HUES48 (cell line): ENCODE measurements around the gene L2HGDH.
"Not testable (repeated sequence)": the region's sequence is repeated elsewhere in the genome, so short reads cannot be mapped to it uniquely, and the experiment has no call there.

Experiments used
- H3K27ac ChIP-seq: one replicate; pipeline ENCODE4 v1.7.0; 2013; ENCODE audit warnings: low read depth, low read length, inconsistent platforms
- H3K27me3 ChIP-seq: 2 replicates; pipeline ENCODE4 v1.6.1; 2013; ENCODE audit warnings: mild to moderate bottlenecking, low read length; ENCODE audit not compliant: control insufficient read depth, insufficient read depth
- H3K36me3 ChIP-seq: 2 replicates; pipeline ENCODE4 v1.6.1; 2013; ENCODE audit warnings: low read length; ENCODE audit not compliant: control insufficient read depth, insufficient read depth
- H3K4me1 ChIP-seq: 2 replicates; pipeline ENCODE4 v1.6.1; 2013; ENCODE audit warnings: mild to moderate bottlenecking, low read length; ENCODE audit not compliant: control insufficient read depth, insufficient read depth
- H3K4me3 ChIP-seq: 2 replicates; pipeline ENCODE4 v1.5.1; 2013; ENCODE audit warnings: mild to moderate bottlenecking, low read depth, low read length
- H3K9ac ChIP-seq: 2 replicates; pipeline ENCODE4 v1.6.1; 2013; ENCODE audit warnings: mild to moderate bottlenecking, low read depth, low read length, moderate library complexity
- H3K9me3 ChIP-seq: 2 replicates; pipeline ENCODE4 v1.6.1; 2013; ENCODE audit warnings: low read length; ENCODE audit not compliant: control insufficient read depth, insufficient read depth

L2HGDH gene

GRCh38 chr14:50311972-50312733 is at the start of gene L2HGDH, which contains the start of gene DMAC2L:
Gene L2HGDH (minus strand): TSS chr14:50312229. CDS start chr14:50312150, 79 bp downstream.
Gene DMAC2L (plus strand): TSS chr14:50312324. CDS start chr14:50321488, 9,164 bp downstream.
- H3K36me3 ChIP-seq, result no peaks in the 10 kb centered on the region
- peak within 1 kb of the TSS; percentile 85 for H3K4me3 ChIP-seq
- no peaks in the 10 kb centered on the region for H3K27me3 ChIP-seq
- H3K4me1 ChIP-seq, result peaks cover 7% of the 10 kb centered on the region
- peak within 1 kb of the TSS; percentile 91 for H3K9ac ChIP-seq
- H3K27ac ChIP-seq, result peak within 1 kb of the TSS; percentile 95
- H3K9me3 ChIP-seq, result 0 out of 2 replicates have a peak, but pooled peaks cover 7% of the 10 kb centered on the region

GRCh38 chr14:50360851-50361250 is 48.8 kb upstream of the L2HGDH start:
- Histone ChIP-seq H3K36me3 (no peaks in the 10 kb centered on the region), H3K27ac (no peak overlapping the region), H3K27me3 (no peaks in the 10 kb centered on the region), H3K9ac (no peak overlapping the region), H3K4me3 (no peak overlapping the region), H3K9me3 (no peaks in the 10 kb centered on the region), H3K4me1 (no peaks in the 10 kb centered on the region)

- H3K27ac ChIP-seq, result no peak overlapping the region
- no peaks in the 10 kb centered on the region for H3K27me3 ChIP-seq
- no peaks in the 10 kb centered on the region for H3K9me3 ChIP-seq
- H3K4me1 ChIP-seq, result no peaks in the 10 kb centered on the region
- no peak overlapping the region for H3K9ac ChIP-seq
- no peaks in the 10 kb centered on the region for H3K36me3 ChIP-seq
- no peak overlapping the region for H3K4me3 ChIP-seq
Measured at GRCh38 chr14:50360093-50360492, 48.1 kb upstream of the L2HGDH start.

GRCh38 chr14:50359631-50360030 is 47.6 kb upstream of the L2HGDH start:
- Histone ChIP-seq H3K27ac (no peak overlapping the region), H3K9me3 (no peaks in the 10 kb centered on the region), H3K4me3 (no peak overlapping the region), H3K27me3 (no peaks in the 10 kb centered on the region), H3K4me1 (no peaks in the 10 kb centered on the region), H3K9ac (no peak overlapping the region), H3K36me3 (no peaks in the 10 kb centered on the region)

GRCh38 chr14:50357753-50358395 is 45.8 kb upstream of the L2HGDH start:
- no peaks in the 10 kb centered on the region for H3K36me3 ChIP-seq

GRCh38 chr14:50357124-50357523 is 45.1 kb upstream of the L2HGDH start:
- H3K4me1 ChIP-seq, result no peaks in the 10 kb centered on the region
- no peaks in the 10 kb centered on the region for H3K27me3 ChIP-seq
- no peak overlapping the region for H3K9ac ChIP-seq
- no peaks in the 10 kb centered on the region for H3K36me3 ChIP-seq
- no peaks in the 10 kb centered on the region for H3K9me3 ChIP-seq
- no peak overlapping the region for H3K4me3 ChIP-seq
- no peak overlapping the region for H3K27ac ChIP-seq

More at GRCh38 chr14:50357753-50358395, 45.8 kb upstream of the L2HGDH start:
- Histone ChIP-seq H3K4me3 (no peak overlapping the region), H3K4me1 (no peaks in the 10 kb centered on the region), H3K27me3 (no peaks in the 10 kb centered on the region), H3K9me3 (no peaks in the 10 kb centered on the region), H3K9ac (no peak overlapping the region), H3K27ac (no peak overlapping the region)

GRCh38 chr14:50356283-50356682 is 44.3 kb upstream of the L2HGDH start:
- not testable (repeated sequence) for H3K27ac ChIP-seq, H3K4me3 ChIP-seq, H3K9me3 ChIP-seq, H3K9ac ChIP-seq, H3K4me1 ChIP-seq, H3K27me3 ChIP-seq, H3K36me3 ChIP-seq

- Histone ChIP-seq H3K36me3 (no peaks in the 10 kb centered on the region), H3K27ac (no peak overlapping the region), H3K27me3 (no peaks in the 10 kb centered on the region)
Measured at GRCh38 chr14:50355692-50356091, 43.7 kb upstream of the L2HGDH start.

GRCh38 chr14:50354527-50354926 is 42.5 kb upstream of the L2HGDH start:
- H3K9ac ChIP-seq, result no peak overlapping the region
- H3K27ac ChIP-seq, result no peak overlapping the region
- H3K9me3 ChIP-seq, result no peaks in the 10 kb centered on the region
- H3K4me1 ChIP-seq, result no peaks in the 10 kb centered on the region
- H3K27me3 ChIP-seq, result no peaks in the 10 kb centered on the region
- no peak overlapping the region for H3K4me3 ChIP-seq
- no peaks in the 10 kb centered on the region for H3K36me3 ChIP-seq

More at GRCh38 chr14:50355692-50356091, 43.7 kb upstream of the L2HGDH start:
- H3K9ac ChIP-seq, result no peak overlapping the region
- no peak overlapping the region for H3K4me3 ChIP-seq
- no peaks in the 10 kb centered on the region for H3K9me3 ChIP-seq
- no peaks in the 10 kb centered on the region for H3K4me1 ChIP-seq

GRCh38 chr14:50353126-50353525 is 41.1 kb upstream of the L2HGDH start:
- H3K4me1 ChIP-seq, result no peaks in the 10 kb centered on the region
- H3K36me3 ChIP-seq, result no peaks in the 10 kb centered on the region
- no peak overlapping the region for H3K27ac ChIP-seq
- no peak overlapping the region for H3K4me3 ChIP-seq
- no peaks in the 10 kb centered on the region for H3K27me3 ChIP-seq
- no peaks in the 10 kb centered on the region for H3K9me3 ChIP-seq
- no peak overlapping the region for H3K9ac ChIP-seq

- H3K4me3 ChIP-seq, result no peak overlapping the region
- H3K27ac ChIP-seq, result no peak overlapping the region
- no peak overlapping the region for H3K9ac ChIP-seq
- no peaks in the 10 kb centered on the region for H3K9me3 ChIP-seq
- H3K4me1 ChIP-seq, result no peaks in the 10 kb centered on the region
- no peaks in the 10 kb centered on the region for H3K36me3 ChIP-seq
- H3K27me3 ChIP-seq, result no peaks in the 10 kb centered on the region
Measured at GRCh38 chr14:50352584-50352983, 40.6 kb upstream of the L2HGDH start.
